Upper lobe of left lung (tissue), 6 donors: ENCODE measurements around the gene AFAP1. TPM values are rescaled to one million over a fixed set of nuclear protein-coding genes. Genes with fewer than 3 reads are reported as not detected.

ENCODE experiments used
- ATAC-seq, 2 donors: fragments of 200-7000 bp; cut with Tn5 transposase; one replicate each; pipeline ENCODE4 v1.9.1; 2022; ENCODE audit warnings: mild to moderate bottlenecking in 2 of 2, moderate library complexity in 2 of 2; ENCODE audit not compliant: low FRiP score in 2 of 2
- DNase-seq, 2 donors: peaks; one replicate each; pipeline ENCODE4 v3.0.0-alpha.2; 2019 to 2020
- H3K27ac ChIP-seq, 4 donors: fragments of 200-600 bp; sonication (generic); one replicate each; pipeline ENCODE4 v1.5.1; 2016 to 2019
- H3K27me3 ChIP-seq, 4 donors: fragments of 200-600 bp; sonication (generic); one replicate each; pipeline ENCODE4 v1.5.1; 2017 to 2019
- H3K36me3 ChIP-seq, 4 donors: fragments of 200-600 bp; sonication (generic); one replicate each; pipeline ENCODE4 v1.5.1; 2016 to 2019
- H3K4me1 ChIP-seq, 4 donors: fragments of 200-600 bp; sonication (generic); one replicate each; pipeline ENCODE4 v1.5.1; 2018 to 2019
- H3K4me3 ChIP-seq, 4 donors: fragments of 200-600 bp; sonication (generic); one replicate each; pipeline ENCODE4 v1.5.1; 2017 to 2019; ENCODE audit warnings: mild to moderate bottlenecking in 2 of 4, moderate library complexity in 1 of 4
- H3K9me3 ChIP-seq, 4 donors: fragments of 200-600 bp; sonication (generic); one replicate each; pipeline ENCODE4 v1.5.1; 2018 to 2019
- CTCF ChIP-seq, 6 experiments: fragments of 450-650 bp in 4 of 6; fragments of 200-600 bp in 2 of 6; sonication (generic) in 2 of 6; IDR thresholded peaks; one replicate each; pipeline ENCODE4 v1.5.1; 2016 to 2019; ENCODE audit warnings: antibody characterized with exemption in 6 of 6
- EP300 ChIP-seq, 4 donors: sonication (generic); formaldehyde crosslinking; IDR thresholded peaks; one replicate each; pipeline ENCODE4 v1.5.1; 2017; ENCODE audit warnings: antibody characterized with exemption in 4 of 4, control low read depth in 2 of 4
- POLR2A ChIP-seq, 4 donors: fragments of 450-650 bp; IDR thresholded peaks; one replicate each; pipeline ENCODE4 v1.5.1; 2016 to 2017; ENCODE audit warnings: antibody characterized with exemption in 4 of 4, mild to moderate bottlenecking in 2 of 4
- POLR2AphosphoS5 ChIP-seq, 2 donors: sonication (generic); formaldehyde crosslinking; IDR thresholded peaks; one replicate each; pipeline ENCODE4 v1.5.1; 2017; ENCODE audit warnings: antibody characterized with exemption in 2 of 2
- WGBS, 2 donors: methylation state at CpG; one replicate each; pipeline ENCODE4 v1.1.5; 2017 to 2018; 5-methylcytosine and 5-hydroxymethylcytosine counted together
- total RNA-seq, 6 donors: library from RNA; depleted of rRNA in 4 of 6; stranded (reverse); fragments of >200 nt in 4 of 6; gene quantifications; one replicate each; pipeline versions ENCODE4 v1.1.0 to v1.2.1, GENCODE V29; 2016 to 2021
- donor health status: DM: no; HTN: no; CAD: no; lungs with moderate emphysema.
- donor health status: DM: no; HTN: yes; CAD: no; lungs with severe emphysema.

The AFAP1 gene
- total RNA-seq, 6 donors from 2014 or later: 10.9 to 26.7 (median 19.2) TPM

GRCh38 chr4:7909463-7910262 is 30.0 kb downstream of the AFAP1 start:
- ATAC-seq (no peak), DNase-seq (no peak)
- H3K27me3 ChIP-seq: no peaks in the 10 kb centered on the region
- H3K9me3 ChIP-seq: no peaks in the 10 kb centered on the region
- peak overlapping the region in 1 of 4 donors; percentile 6 for H3K4me3 ChIP-seq
- peaks cover 17 to 44% (median 21%) of the 10 kb centered on the region in 4 donors for H3K4me1 ChIP-seq
- H3K36me3 ChIP-seq: no peaks in the 10 kb centered on the region
- 54 to 72% methylated on average over 11 to 12 of the region's 12 CpGs for WGBS, 2 donors
- TF ChIP-seq CTCF (IDR thresholded peaks at IDR 0.05): no peak
- peak overlapping the region; percentile 27 to 80 (median 66) for H3K27ac ChIP-seq

- Histone ChIP-seq H3K27ac (no peak overlapping the region), H3K27me3 (no peaks in the 10 kb centered on the region), H3K4me3 (no peak overlapping the region), H3K9me3 (no peaks in the 10 kb centered on the region), H3K4me1 (peaks cover 17 to 47% (median 23%) of the 10 kb centered on the region in 4 donors), H3K36me3 (no peaks in the 10 kb centered on the region)
- 44 to 56% methylated on average over 4 of the region's 4 CpGs for WGBS, 2 donors
- DNase-seq: no peak
- ATAC-seq: no peak
- no peak for TF ChIP-seq CTCF (IDR thresholded peaks at IDR 0.05)
- TF ChIP-seq EP300 (IDR thresholded peaks at IDR 0.05): no peak
- no peak for TF ChIP-seq POLR2AphosphoS5 (IDR thresholded peaks at IDR 0.05)
- no peak for TF ChIP-seq POLR2A (IDR thresholded peaks at IDR 0.05)
Observed at GRCh38 chr4:7908668-7909067, 31.0 kb downstream of the AFAP1 start.

- no peaks in the 10 kb centered on the region for H3K36me3 ChIP-seq
- H3K4me1 ChIP-seq: peaks cover 17 to 56% (median 23%) of the 10 kb centered on the region in 4 donors
- no peaks in the 10 kb centered on the region for H3K9me3 ChIP-seq
- WGBS, 2 donors: 79 to 83% methylated on average over 2 of the region's 2 CpGs
- H3K27ac ChIP-seq: no peak overlapping the region
- ATAC-seq (no peak), DNase-seq (no peak)
- no peak overlapping the region for H3K4me3 ChIP-seq
- no peak for TF ChIP-seq CTCF (IDR thresholded peaks at IDR 0.05)
- TF ChIP-seq POLR2AphosphoS5 (IDR thresholded peaks at IDR 0.05): no peak
- TF ChIP-seq EP300 (IDR thresholded peaks at IDR 0.05): no peak
- no peak for TF ChIP-seq POLR2A (IDR thresholded peaks at IDR 0.05)
- no peaks in the 10 kb centered on the region for H3K27me3 ChIP-seq
Observed at GRCh38 chr4:7907142-7907541, 32.5 kb downstream of the AFAP1 start.

- Histone ChIP-seq H3K9me3 (no peaks in the 10 kb centered on the region), H3K36me3 (no peaks in the 10 kb centered on the region), H3K4me1 (peaks cover 17 to 51% (median 21%) of the 10 kb centered on the region in 4 donors), H3K27ac (peak overlapping the region in 1 of 4 donors; percentile 8), H3K27me3 (no peaks in the 10 kb centered on the region), H3K4me3 (no peak overlapping the region)
- ATAC-seq (peak in 1 of 2 donors; percentile 30), DNase-seq (no peak)
- no peak for TF ChIP-seq CTCF (IDR thresholded peaks at IDR 0.05)
- TF ChIP-seq EP300 (IDR thresholded peaks at IDR 0.05): no peak
- no peak for TF ChIP-seq POLR2A (IDR thresholded peaks at IDR 0.05)
- TF ChIP-seq POLR2AphosphoS5 (IDR thresholded peaks at IDR 0.05): no peak
- WGBS, 2 donors: 75 to 82% methylated on average over 10 of the region's 10 CpGs
Observed at GRCh38 chr4:7906171-7906701, 33.4 kb downstream of the AFAP1 start.
